HG03139 (cell line): ENCODE data around the gene PRKN.

Experiments used
- ATAC-seq: cut with Tn5 transposase; IDR thresholded peaks from one replicate; pipeline ENCODE4 v1.9.1; 2021; ENCODE audit not compliant: unreplicated experiment

PRKN gene

GRCh38 chr6:162203287-162203686, 524.3 kb downstream of the PRKN start:
- no peak for ATAC-seq

- ATAC-seq: no peak
Observed at GRCh38 chr6:162200945-162201690, 526.4 kb downstream of the PRKN start.

- ATAC-seq: no peak
Observed at GRCh38 chr6:162200041-162200440, 527.5 kb downstream of the PRKN start.

GRCh38 chr6:162198925-162199324, 528.6 kb downstream of the PRKN start:
- ATAC-seq: no peak

GRCh38 chr6:162198076-162198475, 529.5 kb downstream of the PRKN start:
- ATAC-seq: no peak

- ATAC-seq: no peak
Observed at GRCh38 chr6:162195441-162195840, 532.1 kb downstream of the PRKN start.

- no peak for ATAC-seq
Observed at GRCh38 chr6:162190981-162191380, 536.6 kb downstream of the PRKN start.

- no peak for ATAC-seq
Observed at GRCh38 chr6:162187168-162187935, 540.2 kb downstream of the PRKN start.

- no peak for ATAC-seq
Observed at GRCh38 chr6:162184465-162184864, 543.1 kb downstream of the PRKN start.

- ATAC-seq: no peak
Observed at GRCh38 chr6:162181741-162182401, 545.7 kb downstream of the PRKN start.

GRCh38 chr6:162181111-162181510, 546.5 kb downstream of the PRKN start:
- no peak for ATAC-seq

- ATAC-seq: no peak
Observed at GRCh38 chr6:162179196-162179951, 548.2 kb downstream of the PRKN start.

GRCh38 chr6:162178666-162179065, 548.9 kb downstream of the PRKN start:
- ATAC-seq: no peak

GRCh38 chr6:162178266-162178665, 549.3 kb downstream of the PRKN start:
- ATAC-seq: no peak

GRCh38 chr6:162177746-162178145, 549.8 kb downstream of the PRKN start:
- ATAC-seq: no peak

- no peak for ATAC-seq
Observed at GRCh38 chr6:162173466-162173865, 554.1 kb downstream of the PRKN start.

- no peak for ATAC-seq
Observed at GRCh38 chr6:162165479-162165878, 562.1 kb downstream of the PRKN start.

GRCh38 chr6:162157167-162157870, 570.2 kb downstream of the PRKN start:
- no peak for ATAC-seq

- no peak for ATAC-seq
Observed at GRCh38 chr6:162156146-162156545, 571.4 kb downstream of the PRKN start.

GRCh38 chr6:162154930-162155329, 572.6 kb downstream of the PRKN start:
- no peak for ATAC-seq

- no peak for ATAC-seq
Observed at GRCh38 chr6:162154001-162154400, 573.6 kb downstream of the PRKN start.
